IPS DF 4.7 (cell line): ENCODE results near the gene ZC2HC1B.
"Not testable (repeated sequence)": the region's sequence is repeated elsewhere in the genome, so short reads cannot be mapped to it uniquely, and the experiment has no call there.

Source experiments
- DNase-seq: peaks from one replicate; pipeline ENCODE4 v3.0.0-alpha.2; 2013; ENCODE audit warnings: low spot score; ENCODE audit errors: extremely low read depth

Gene ZC2HC1B

DNA sequence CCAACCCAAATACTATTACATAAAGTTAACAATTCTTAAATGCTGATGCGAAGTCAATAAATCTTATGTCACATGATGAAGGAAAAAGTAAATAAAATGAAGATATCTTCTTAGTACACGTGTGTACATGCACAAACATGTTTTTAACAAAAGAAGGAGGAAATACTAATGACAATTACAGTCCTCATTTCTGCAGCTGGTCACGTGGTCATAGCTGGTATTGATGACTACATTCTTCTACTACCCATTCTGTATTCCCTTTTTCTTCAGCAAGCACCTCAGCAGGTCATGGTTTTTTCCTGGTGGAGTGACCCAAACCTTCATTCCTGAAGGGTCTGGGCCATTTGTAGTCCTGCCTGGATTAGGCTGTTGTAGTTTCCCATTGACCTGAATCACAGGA is 4.5 kb downstream of the ZC2HC1B start:
- not testable (repeated sequence) for DNase-seq

DNA sequence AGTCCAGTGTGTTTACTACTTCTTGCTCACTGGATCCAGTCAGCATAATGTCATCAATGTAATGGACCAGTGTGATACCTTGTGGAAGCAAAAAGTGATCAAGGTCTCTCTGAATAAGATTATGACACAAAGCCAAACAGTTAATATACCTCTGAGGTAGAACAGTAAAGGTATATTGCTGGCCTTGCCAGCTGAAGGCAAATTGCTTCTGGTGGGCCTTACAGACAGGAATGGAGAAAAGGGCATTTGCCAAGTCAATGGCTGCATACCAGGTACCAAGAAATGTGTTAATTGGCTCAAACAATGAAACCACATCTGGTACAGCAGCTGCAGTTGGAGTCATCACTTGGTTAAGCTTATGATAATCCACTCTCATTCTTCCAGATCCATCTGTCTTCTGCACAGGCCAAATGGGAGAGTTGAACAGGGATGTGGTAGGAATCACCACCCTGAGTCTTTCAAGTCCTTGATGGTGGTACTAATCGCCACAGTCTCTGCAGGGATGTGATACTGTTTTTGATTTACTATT is 7.0 kb downstream of the ZC2HC1B start:
- DNase-seq, result not testable (repeated sequence)

DNA sequence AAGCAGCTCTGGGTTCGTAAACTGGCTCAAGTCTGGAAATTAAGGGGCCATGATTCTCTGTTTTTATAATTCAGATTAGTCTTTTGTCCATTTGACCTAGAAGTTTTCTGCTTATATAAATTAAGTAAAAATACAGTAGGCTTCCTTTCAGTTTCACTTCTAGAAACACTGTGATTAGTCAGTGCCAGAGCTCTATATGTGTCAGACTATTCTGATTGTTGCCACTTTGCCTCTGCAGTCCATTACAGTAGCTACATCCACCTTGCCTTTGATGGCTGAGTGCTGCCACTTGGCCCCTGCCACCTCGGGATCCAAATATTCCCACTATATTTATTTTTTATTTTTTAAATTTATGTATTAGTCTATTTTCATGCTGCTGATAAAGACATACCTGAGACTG is 7.9 kb downstream of the ZC2HC1B start:
- no peak for DNase-seq

DNA sequence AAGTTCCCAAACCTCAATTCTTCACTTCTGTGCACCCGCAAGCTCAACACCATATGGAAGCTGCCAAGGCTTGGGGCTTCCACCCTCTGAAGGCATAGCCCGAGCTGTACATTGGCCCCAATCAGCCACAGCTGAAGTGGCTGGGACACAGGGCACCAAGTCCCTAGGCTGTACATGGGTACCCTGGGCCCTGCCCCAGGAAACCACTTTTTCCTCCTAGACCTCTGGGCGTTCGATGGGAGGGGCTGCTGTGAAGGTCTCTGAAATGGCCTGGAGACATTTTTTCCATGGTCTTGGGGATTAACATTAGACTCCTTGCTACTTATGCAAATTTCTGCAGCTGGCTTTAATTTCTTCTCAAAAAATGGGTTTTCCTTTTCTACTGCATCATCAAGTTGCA is 9.3 kb downstream of the ZC2HC1B start:
- DNase-seq, result not testable (repeated sequence)

DNA sequence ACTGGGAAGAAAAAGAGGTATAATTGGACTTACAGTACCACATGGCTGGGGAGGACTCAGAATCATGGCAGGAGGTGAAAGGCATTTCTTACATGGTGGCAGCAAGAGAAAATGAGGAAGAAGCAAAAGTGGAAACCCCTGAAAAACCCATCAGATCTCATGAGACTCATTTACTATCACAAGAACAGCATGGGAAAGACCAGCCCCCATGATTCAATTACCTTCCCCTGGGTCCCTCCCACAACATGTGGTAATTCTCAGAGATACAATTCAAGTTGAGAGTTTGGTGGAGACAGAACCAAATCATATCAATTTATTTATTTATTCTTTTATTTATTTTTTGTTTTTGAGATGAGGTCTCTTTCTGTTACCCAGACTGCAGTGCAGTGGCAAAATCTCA is 10.2 kb downstream of the ZC2HC1B start:
- DNase-seq, result not testable (repeated sequence)

DNA sequence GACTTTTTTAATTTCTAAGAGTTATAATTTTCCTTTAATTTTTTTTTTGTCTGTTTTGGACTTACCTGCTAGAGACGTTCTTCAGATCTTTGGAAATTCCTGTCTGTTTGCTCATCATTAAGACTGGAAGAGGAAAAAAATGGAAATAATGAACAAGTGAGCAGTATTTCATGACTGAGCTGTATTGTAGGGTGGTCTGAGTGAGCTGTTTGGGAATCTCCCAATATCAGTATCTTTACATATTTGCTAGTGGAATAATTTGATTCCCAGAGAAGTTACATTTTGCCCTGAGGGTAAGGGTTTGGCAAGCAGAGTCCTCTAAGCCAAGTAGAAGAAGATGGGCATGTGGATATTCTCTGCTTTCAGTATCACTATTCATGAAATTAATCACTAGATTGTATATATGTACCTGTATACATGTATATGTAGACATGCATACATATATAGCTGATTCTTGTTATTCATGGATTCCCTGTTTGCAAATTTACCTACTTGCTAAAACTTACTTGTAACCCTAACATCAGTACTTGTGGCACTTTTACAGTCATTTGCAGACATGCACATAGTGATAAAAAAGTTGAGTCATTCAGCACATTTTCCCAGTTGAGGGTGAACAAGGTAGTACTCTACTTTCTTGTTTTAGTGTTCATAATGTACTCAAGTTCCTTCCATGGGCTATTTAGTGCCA is 13.5 kb downstream of the ZC2HC1B start:
- DNase-seq, result no peak

DNA sequence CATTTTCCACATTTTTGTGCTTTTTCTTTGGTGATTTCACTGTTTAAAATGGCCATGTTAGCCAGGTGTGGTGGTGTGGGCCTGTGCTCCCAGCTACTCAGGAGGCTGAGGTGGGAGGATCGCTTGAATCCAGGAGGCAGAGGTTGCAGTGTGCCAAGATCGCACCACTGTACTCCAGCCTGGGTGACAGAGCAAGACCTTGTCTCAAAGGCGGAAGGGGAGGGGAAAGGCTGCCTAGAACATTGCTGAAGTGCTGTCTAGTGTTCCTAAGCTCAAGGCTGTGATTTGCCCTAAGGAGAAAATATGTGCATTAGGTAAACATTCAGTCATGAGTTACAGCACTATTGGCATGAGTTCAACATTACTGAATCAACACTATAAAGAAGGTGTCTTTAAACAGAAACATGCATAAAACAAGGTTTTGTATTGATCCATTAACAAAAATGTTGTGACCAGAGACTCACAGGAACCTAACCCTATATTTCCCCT is 14.0 kb downstream of the ZC2HC1B start:
- no peak for DNase-seq

DNA sequence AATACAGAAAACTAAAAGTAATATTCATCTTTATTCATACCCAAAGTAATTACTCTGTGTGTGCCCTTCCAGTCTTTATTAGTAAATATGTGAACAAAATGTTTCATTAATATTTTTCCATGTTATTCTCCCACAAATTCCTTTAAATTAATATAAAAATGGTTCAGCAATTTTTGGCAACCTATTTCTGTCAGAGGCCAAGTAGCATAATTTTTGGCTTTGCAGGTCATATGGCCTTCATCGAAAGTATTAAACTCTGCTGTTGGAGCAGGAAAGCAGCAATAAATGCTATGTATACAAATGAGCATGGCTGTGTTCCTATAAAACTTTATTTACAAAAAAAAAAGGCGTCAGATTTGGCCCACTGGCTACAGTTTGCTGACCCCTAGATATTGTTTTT is 16.1 kb downstream of the ZC2HC1B start:
- no peak for DNase-seq

DNA sequence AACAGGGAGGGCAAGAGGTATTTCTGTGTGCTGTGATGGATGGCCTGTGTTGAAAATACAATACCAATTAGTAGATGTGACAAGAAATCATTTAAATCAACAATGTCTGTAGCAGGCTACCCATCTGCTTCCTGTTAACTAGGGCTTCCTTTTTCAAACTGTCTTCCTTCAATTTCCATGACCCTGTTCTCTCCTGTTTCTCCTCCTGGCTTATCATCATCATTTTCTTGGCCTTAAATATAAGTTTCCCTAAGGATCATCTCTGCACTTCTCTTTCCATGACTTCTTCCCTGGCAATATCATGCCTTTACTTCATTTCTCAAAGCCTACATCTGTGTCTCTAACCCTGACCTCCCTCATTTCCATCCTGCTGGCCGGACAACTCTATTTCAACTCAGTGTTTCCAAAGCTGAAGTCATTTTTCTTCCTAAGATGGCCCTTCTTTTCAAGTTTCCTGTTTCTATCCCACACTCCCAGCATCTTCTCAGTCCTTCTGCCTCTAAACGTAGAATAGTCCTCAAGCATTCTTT is 18.2 kb downstream of the ZC2HC1B start:
- no peak for DNase-seq

DNA sequence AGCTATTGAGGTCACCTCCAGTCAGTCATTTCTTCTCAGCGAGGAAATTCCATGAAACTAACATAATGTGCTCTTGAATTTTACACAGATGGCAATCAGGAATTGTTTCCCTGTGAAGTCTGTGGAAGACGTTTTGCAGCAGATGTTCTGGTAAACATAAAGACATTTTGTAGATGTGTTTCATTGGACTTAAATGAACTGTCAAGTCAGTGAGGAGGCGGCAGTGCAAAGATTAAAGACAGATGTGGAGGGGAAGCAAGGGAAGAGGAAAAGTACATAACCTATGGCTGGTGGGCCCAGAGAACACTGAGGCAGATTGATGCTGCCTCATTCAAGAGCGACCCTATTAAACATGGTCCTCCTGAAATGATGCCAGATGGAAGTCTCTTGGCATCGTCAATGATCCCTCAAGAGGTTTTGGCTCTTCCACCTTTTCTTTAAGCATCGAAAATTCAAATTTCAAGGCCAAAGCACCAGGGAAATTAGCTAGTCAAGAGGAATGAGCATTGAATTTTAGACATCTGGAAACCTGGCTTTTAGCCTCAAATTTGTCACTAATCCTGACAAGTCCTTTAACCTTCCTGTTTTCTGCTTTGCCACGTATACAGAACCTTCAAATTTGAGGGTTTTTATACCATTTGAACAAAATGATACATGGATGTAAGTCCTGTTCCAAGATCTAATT is 20.1 kb downstream of the ZC2HC1B start:
- no peak for DNase-seq

DNA sequence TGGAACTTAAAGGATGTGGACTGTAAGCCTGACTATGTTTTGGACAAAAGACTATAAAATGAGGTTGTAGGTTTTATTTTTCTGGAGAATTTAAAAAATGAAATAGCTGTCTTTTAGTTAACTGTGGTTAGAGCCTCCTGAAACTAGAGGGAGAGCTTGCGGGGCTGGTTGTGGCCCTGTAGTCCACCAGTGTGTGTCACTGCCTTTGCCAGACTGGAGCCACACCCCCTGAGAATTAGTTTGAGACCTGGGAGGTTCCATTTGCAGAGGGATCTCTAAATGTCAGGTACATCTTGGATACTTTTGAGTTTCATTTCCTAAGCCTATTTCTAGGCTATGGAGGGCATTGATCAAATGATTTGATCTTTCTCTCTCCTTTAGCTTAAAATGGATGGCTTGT is 20.8 kb downstream of the ZC2HC1B start:
- DNase-seq, result no peak

DNA sequence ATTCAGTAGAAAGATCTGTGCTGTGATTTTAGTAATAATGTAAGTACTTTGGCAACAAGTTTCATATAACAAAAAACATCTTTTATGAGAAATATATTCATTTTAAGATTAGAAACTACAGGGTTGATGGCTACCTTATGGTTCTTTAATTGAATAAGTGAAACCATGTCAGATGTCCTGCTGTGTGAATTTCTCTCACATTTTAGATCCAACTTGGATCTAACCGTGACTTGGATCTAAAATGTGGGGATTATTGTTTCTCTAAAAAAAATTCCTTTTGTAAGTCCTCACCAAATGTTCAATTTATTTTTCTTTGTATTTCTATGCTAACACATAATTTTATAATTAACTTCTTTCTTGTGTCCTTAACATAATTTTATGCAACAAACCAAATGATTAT is 30.4 kb downstream of the ZC2HC1B start:
- DNase-seq, result no peak

DNA sequence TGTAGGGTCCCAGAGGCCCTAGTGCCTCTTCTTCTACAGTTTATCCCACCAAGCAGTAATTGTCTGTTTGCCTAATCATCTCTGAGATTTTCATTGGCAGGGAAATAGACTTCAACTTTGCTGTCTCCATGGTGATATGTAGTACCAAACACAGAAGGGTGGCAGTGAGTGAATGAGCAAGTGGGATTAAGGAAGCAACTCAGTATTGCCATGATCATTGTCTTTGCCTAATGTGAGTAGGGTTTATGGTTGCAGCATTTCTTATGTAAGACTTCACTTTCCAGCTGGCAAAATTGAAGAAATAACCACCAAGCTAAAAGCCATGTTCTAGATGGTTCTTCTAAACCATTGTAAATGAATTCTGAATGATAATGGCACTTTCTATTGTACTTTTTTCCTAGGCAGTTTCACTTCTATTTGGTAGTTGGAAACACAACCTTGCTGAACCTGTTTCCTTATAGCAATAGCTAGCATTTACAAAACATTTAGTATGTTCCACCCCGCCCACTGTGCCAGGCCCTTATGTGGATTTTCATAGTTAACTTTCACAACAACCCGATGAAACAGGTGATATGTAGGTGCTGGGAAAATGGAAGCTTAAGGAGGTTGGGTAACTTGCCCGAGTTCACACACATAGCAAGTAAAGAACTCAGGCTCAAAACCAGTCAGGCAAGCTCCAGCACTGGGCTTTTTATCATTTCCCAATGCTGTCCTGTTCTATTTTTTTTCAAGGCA is 32.0 kb downstream of the ZC2HC1B start:
- no peak for DNase-seq

DNA sequence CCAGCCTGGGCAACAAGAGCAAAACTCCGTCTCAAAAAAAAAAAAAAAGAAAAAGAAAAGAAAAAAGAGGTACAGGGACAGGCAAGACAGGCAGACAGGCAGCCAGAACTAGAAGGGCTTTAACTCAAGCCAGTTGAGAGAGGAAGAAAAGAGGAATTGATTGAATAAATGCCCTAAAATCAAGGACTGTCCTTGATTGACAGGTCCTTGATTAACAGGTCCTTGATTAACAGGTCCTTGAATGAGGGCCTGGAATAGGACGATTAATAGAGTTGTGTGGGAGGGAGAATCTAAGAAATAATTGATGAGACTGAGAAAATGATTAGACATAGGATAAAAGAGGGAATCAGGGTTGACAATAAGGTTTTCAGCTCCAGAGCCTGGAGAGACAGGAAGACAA is 36.1 kb downstream of the ZC2HC1B start:
- no peak for DNase-seq

DNA sequence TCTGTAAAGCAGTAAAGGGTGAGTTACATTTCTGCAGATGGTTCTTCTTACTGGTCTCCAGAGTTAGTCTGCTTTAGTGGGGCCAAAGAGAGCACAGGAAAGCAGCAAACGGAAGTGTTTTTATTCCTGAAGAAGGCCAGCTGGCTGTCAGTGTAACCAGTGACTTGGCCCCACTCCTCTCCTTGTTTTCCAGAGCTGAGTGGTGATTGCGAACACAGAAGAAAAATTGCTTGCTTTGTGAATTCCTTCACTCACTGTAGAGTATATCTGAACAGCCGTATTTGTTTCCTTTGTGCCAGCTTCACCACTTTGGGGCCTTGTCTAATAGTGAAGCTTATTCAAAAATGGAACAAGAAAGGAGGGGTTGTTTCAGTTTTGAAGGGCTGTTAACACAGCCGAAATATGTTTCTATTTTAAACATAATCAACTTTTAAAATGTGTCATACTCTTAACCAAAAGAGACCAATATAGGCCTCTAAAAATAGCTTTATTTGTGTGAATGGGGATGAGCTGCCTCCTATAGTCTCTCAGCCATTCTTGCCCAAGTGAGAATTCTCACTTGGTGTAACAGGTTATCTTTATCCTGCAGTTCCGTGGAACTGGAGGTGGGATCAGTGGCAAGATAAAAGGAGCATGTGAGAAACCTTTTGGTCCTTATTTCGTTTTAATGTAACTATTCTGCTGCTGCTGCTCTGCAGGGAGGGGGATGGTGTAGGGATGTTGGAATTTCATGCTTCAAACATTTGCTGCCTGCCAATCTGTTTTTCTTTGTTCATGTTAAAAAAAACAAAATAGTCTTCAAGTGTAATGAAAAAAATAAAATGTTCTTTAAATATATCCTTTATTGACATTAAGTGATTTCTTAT is 37.8 kb downstream of the ZC2HC1B start:
- DNase-seq, result no peak

DNA sequence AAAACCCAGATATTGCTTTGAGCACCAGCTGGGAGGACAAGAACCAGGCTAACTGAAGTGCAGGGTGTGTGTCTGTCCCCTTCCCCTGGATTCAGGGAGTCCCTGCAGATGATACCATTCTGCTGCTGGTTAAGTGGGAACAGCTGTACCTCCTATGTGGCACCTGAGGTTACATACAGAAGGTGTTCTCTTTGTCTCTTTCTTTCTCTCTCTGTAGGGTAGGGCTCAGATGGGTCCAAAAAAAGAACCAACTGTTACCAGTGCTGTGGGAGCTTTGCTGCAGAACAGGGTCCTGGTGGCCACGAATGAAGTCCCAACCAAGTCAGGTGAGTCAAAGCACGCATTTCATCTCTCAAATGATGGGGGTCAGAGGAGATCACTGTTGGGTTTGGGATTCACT is 38.6 kb downstream of the ZC2HC1B start:
- DNase-seq, result no peak

DNA sequence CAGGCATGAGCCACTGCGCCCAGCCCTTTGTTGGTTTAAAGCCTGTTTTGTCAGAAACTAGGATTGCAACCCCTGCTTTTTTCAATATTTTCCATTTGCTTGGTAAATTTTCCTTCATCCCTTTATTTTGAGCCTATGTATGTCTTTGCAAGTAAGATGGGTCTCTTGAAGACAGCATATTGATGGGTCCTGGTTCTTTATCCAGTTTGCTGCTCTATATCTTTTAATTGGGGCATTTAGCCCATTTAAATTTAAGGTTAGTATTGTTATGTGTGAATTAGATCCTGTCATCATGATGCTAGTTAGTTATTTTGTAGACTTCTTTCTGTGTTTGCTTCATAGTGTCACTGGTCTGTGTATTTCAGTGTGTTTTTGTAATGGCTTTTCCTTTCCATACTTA is 46.8 kb downstream of the ZC2HC1B start:
- no peak for DNase-seq

DNA sequence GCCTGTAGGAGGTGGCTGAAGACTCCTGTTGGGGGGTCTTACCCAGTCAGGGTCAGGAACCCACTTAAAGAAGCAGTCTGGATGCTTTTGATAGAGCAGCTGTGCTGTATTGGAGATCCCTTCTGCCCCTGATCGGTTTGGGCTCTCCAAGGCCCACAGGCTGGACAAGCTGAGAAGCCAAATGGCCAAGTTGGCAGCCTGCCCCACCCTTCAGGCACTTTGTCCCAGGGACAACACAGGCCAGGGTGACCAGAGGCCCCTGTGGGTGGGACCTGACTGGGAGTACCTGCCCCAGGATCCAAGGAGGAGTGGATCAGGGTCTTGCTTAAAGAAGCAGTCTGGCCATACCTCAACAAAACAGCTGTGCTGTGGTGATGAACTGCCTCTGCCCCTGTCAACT is 48.4 kb downstream of the ZC2HC1B start:
- DNase-seq, result no peak

DNA sequence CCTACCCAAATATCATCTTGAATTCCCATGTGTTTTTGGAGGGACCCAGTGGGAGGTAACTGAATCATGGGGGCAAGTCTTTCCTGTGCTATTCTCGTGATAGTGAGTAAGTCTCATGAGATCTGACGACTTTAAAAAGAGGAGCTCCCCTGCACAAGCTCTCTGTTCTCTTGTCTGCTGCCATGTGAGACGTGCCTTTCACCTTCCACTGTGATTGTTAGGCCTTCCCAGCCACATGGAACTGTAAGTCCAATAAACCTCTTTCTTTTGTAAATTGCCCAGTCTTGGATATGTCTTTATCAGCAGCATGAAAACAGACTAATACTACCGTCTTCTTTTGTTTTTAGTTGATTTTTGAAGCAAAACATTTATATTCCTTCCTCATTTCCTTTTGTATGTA is 52.8 kb downstream of the ZC2HC1B start:
- not testable (repeated sequence) for DNase-seq

DNA sequence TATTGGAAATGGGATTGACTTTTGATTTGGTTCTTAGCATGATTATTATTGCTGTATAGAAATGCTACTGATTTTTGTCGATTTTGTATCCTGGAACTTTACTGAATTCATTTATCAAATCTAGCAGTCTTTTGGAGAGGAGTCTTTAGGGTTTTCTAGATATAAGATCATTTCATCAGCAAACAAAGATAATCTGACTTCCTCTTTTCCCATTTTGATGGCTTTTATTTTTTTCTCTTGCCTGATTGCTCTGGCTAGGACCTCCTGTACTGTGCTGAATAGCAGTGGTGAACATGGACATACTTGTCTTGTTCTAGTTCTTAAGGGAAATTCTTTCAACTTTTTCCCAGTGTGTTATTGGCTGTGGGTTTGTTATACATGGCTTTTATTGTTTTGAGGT is 64.6 kb downstream of the ZC2HC1B start:
- no peak for DNase-seq

DNA sequence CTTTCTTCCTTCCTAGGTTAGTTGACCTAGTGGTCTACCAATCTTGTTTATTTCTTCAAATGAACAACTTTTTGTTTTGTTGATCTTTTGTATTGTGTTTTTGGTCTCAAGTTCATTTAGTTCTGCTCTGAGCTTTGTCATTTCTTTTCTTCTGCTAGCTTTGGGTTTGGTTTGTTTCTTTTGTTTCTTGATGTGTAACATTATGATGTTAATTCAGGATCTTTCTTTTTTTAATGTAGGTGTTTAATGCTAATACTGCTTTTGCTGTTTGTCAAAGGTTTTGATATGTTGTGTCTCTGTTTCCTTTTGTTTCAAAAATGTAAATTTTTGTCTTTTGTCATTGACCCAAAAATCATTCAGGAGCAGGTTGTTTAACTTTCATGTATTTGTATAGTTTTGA is 65.7 kb downstream of the ZC2HC1B start:
- no peak for DNase-seq
